Transverse colon (tissue), 4 donors: Measurements from ENCODE around the gene FAHD1. TPM values are rescaled to one million over a fixed set of nuclear protein-coding genes. Genes with fewer than 3 reads are reported as not detected.
A peak's percentile ranks its signal among the peaks of the same experiment; 100 is the strongest.

Experiments
- DNase-seq: peaks from one replicate; pipeline ENCODE4 v3.0.0-alpha.2; 2019
- H3K27ac ChIP-seq, 4 donors: fragments of 200-600 bp; sonication (generic); 2 replicates each; pipeline ENCODE4 v1.5.1; 2016 to 2018; ENCODE audit warnings: inconsistent platforms in 4 of 4
- H3K27me3 ChIP-seq: fragments of 200-600 bp; sonication (generic); 2 replicates; pipeline ENCODE4 v1.5.1; 2017; ENCODE audit warnings: inconsistent platforms
- H3K36me3 ChIP-seq, 4 donors: fragments of 200-600 bp; sonication (generic); 2 replicates each; pipeline ENCODE4 v1.5.1; 2017 to 2019; ENCODE audit warnings: inconsistent platforms in 4 of 4
- H3K4me1 ChIP-seq, 4 donors: fragments of 200-600 bp; sonication (generic); 2 replicates each; pipeline ENCODE4 v1.5.1; 2017 to 2020; ENCODE audit warnings: inconsistent platforms in 4 of 4
- H3K4me3 ChIP-seq, 4 donors: fragments of 200-600 bp; sonication (generic); 1 replicate in 1 of 4; 2 replicates in 3 of 4; pipeline versions ENCODE4 v1.5.1 to v1.6.1; 2017 to 2019; ENCODE audit warnings: inconsistent platforms in 4 of 4
- H3K9me3 ChIP-seq, 2 donors: fragments of 200-600 bp; sonication (generic); 2 replicates each; pipeline ENCODE4 v1.5.1; 2017 to 2019; ENCODE audit warnings: inconsistent platforms in 2 of 2
- EP300 ChIP-seq: sonication (generic); formaldehyde crosslinking; IDR thresholded peaks from one replicate; pipeline ENCODE4 v1.6.1; 2017; ENCODE audit warnings: antibody characterized with exemption, low read depth
- POLR2A ChIP-seq: fragments of 450-650 bp; IDR thresholded peaks from one replicate; pipeline ENCODE4 v1.6.1; 2016; ENCODE audit warnings: antibody characterized with exemption, mild to moderate bottlenecking, moderate library complexity
- POLR2AphosphoS5 ChIP-seq, 3 donors: sonication (generic); formaldehyde crosslinking; IDR thresholded peaks; one replicate each; pipeline ENCODE4 v1.6.1; 2016; ENCODE audit warnings: antibody characterized with exemption in 3 of 3
- WGBS, 2 donors: methylation state at CpG; one replicate each; pipeline ENCODE4 v1.1.5; 2018; ENCODE audit warnings: low coverage in 1 of 2; 5-methylcytosine and 5-hydroxymethylcytosine counted together
- in situ Hi-C, 4 donors: fragments of 200-750 bp; cut with MboI; loops; one replicate each; pipeline versions ENCODE4 v1.15.0 to v1.15.1; 2017; ENCODE audit warnings: low sequenced_read_pairs in 3 of 4, low pct_ligation_motif_present in 1 of 4, low pct_unique_long_range_greater_than_20kb in 1 of 4
- intact Hi-C: fragments of 100-400 bp; cut with DNase I; formaldehyde crosslinking; loops from one replicate; pipeline ENCODE4 v1.15.1; 2023; ENCODE audit warnings: low total_unique reads
- total RNA-seq, 4 donors: library from RNA; depleted of rRNA; stranded (reverse); fragments of >200 nt; gene quantifications; one replicate each; pipeline ENCODE4 v1.1.0, GENCODE V29; 2016
- TF ChIP-seq, protein P1 (sequence below), 5 experiments: fragments of 200-600 bp in 3 of 5; fragments of 450-650 bp in 2 of 5; sonication (generic) in 3 of 5; IDR thresholded peaks; 1 replicate in 2 of 5; 2 replicates in 3 of 5; pipeline ENCODE4 v1.5.1; 2016 to 2017; ENCODE audit warnings: antibody characterized with exemption in 5 of 5, inconsistent platforms in 3 of 5, mild to moderate bottlenecking in 2 of 5, moderate library complexity in 1 of 5

FAHD1 gene
- total RNA-seq, 4 donors from 2014 or later: 88.0 to 149 (median 104) TPM

DNA sequence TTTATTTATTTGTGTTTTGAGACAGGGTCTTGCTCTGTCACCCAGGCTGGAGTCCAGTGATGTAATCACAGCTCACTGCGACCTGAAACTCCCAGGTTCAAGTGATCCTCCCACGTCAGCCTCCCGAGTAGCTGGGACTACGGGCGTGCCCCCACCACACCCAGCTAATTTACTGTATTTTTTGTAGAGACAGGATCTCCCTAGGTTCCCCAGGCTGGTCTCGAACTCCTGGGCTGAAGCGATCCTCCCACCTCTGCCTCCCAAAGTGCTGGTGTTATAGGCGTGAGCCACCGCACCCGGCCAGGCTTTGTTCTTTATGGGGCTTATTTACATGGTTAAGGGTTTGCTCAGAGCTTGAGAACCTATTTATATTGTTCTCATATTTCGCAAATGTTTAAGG, 50.8 kb downstream of the FAHD1 start:
- H3K27me3 ChIP-seq: peaks cover 50% of the 10 kb centered on the region
- H3K4me3 ChIP-seq: no peak overlapping the region
- in situ Hi-C loops (no loop called here), intact Hi-C loops (no loop called here)
- 38 to 55% methylated on average over 4 to 11 of the region's 11 CpGs for WGBS, 2 donors
- TF ChIP-seq, protein P1, sequence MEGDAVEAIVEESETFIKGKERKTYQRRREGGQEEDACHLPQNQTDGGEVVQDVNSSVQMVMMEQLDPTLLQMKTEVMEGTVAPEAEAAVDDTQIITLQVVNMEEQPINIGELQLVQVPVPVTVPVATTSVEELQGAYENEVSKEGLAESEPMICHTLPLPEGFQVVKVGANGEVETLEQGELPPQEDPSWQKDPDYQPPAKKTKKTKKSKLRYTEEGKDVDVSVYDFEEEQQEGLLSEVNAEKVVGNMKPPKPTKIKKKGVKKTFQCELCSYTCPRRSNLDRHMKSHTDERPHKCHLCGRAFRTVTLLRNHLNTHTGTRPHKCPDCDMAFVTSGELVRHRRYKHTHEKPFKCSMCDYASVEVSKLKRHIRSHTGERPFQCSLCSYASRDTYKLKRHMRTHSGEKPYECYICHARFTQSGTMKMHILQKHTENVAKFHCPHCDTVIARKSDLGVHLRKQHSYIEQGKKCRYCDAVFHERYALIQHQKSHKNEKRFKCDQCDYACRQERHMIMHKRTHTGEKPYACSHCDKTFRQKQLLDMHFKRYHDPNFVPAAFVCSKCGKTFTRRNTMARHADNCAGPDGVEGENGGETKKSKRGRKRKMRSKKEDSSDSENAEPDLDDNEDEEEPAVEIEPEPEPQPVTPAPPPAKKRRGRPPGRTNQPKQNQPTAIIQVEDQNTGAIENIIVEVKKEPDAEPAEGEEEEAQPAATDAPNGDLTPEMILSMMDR (IDR thresholded peaks at IDR 0.05): no peak
- TF ChIP-seq POLR2AphosphoS5 (IDR thresholded peaks at IDR 0.05) (no peak), EP300 (no peak), POLR2A (no peak)
- no peaks in the 10 kb centered on the region for H3K9me3 ChIP-seq
- peaks cover 0 to 19% (median 9%) of the 10 kb centered on the region in 4 donors for H3K4me1 ChIP-seq
- H3K27ac ChIP-seq: peak overlapping the region in 3 of 4 donors; percentile 48 to 73 (median 51)
- peak; percentile 54 for DNase-seq
- no peaks in the 10 kb centered on the region for H3K36me3 ChIP-seq

DNA sequence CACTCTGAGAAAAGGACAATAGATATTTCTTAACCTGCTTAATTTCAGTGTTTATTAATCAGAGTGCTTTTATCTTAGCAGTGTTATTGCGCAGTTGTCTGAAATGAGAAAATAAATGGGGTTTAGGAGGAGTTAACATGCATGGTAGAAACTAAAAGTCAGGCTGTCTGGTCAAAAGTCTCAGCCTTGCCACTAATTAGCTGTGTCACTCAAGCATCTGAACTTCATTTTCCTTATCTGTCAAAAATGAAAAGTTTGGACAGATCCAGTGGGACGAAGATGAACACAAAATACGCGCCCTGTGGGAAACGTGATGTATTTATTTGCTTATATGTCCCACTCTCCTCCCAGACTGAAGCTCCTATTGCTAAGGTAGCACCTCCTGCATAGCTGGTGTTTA, 51.2 kb downstream of the FAHD1 start:
- 69 to 70% methylated on average over 5 of the region's 5 CpGs for WGBS, 2 donors

More for the DNA sequence above, 51.2 kb downstream of the FAHD1 start:
- TF ChIP-seq EP300 (no peak), POLR2AphosphoS5 (IDR thresholded peaks at IDR 0.05) (no peak)
- Histone ChIP-seq H3K9me3 (no peaks in the 10 kb centered on the region), H3K27me3 (peaks cover 52% of the 10 kb centered on the region), H3K4me1 (peaks cover 0 to 19% (median 9%) of the 10 kb centered on the region in 4 donors), H3K4me3 (no peak overlapping the region), H3K27ac (peak overlapping the region in 1 of 4 donors; percentile 51), H3K36me3 (no peaks in the 10 kb centered on the region)
- no peak for DNase-seq
- in situ Hi-C loops: no loop called here
- intact Hi-C loops: no loop called here

Other genes with a start within 250 kb of the FAHD1 start
- 10 to 100 TPM; 16.2 to 26.6 (median 22.0) TPM for gene IFT140, start 215.1 kb upstream of the FAHD1 start, total RNA-seq
- 10 to 100 TPM; 10.1 to 52.7 (median 16.2) TPM for gene CRAMP1, start 214.8 kb upstream of the FAHD1 start, total RNA-seq
- 10 to 100 TPM; 12.0 to 31.5 (median 25.1) TPM for gene JPT2, start 148.9 kb upstream of the FAHD1 start, total RNA-seq
- 100 to 1,000 TPM in 2 of 4 donors, 10 to 100 TPM in 2; 74.0 to 250 (median 138) TPM for gene MAPK8IP3, start 121.0 kb upstream of the FAHD1 start, total RNA-seq
- 100 to 1,000 TPM; 116 to 286 (median 132) TPM for gene NME3, start 55.7 kb upstream of the FAHD1 start, total RNA-seq
- 100 to 1,000 TPM in 1 of 4 donors, 10 to 100 TPM in 3; 23.6 to 173 (median 45.4) TPM for gene EME2, start 54.4 kb upstream of the FAHD1 start, total RNA-seq
- gene MRPS34, start 54.1 kb upstream of the FAHD1 start, total RNA-seq: 100 to 1,000 TPM; 102 to 253 (median 121) TPM
- 100 to 1,000 TPM; 101 to 289 (median 125) TPM for gene SPSB3, start 44.6 kb upstream of the FAHD1 start, total RNA-seq
- gene NUBP2, start 44.2 kb upstream of the FAHD1 start, total RNA-seq: 100 to 1,000 TPM in 1 of 4 donors, 10 to 100 TPM in 3; 15.3 to 165 (median 59.6) TPM
- gene IGFALS, start 33.5 kb upstream of the FAHD1 start, total RNA-seq: 10 to 100 TPM in 1 of 4 donors, under 1 TPM in 2, not detected in 1; 0.27 to 10.8 (median 0.48) TPM
- 100 to 1,000 TPM in 2 of 4 donors, 10 to 100 TPM in 2; 40.6 to 403 (median 121) TPM for gene HAGH, start 381 bp upstream of the FAHD1 start, total RNA-seq
- gene MEIOB, start 45.0 kb downstream of the FAHD1 start, total RNA-seq: not detected
- 1 to 10 TPM in 2 of 4 donors, under 1 TPM in 1, not detected in 1; 1.00 to 4.4 (median 1.1) TPM for gene HS3ST6, start 91.2 kb downstream of the FAHD1 start, total RNA-seq
- gene MSRB1, start 116.0 kb downstream of the FAHD1 start, total RNA-seq: 10 to 100 TPM; 13.9 to 56.5 (median 29.3) TPM
- under 1 TPM in 1 of 4 donors, not detected in 3; 0.55 TPM for gene RPL3L, start 127.5 kb downstream of the FAHD1 start, total RNA-seq
- 100 to 1,000 TPM; 137 to 496 (median 250) TPM for gene NDUFB10, start 132.3 kb downstream of the FAHD1 start, total RNA-seq
- gene RPS2, start 137.6 kb downstream of the FAHD1 start, total RNA-seq: 1,000 to 10,000 TPM in 3 of 4 donors, 100 to 1,000 TPM in 1; 896 to 2,085 (median 1,613) TPM
- not detected for gene RNF151, start 139.7 kb downstream of the FAHD1 start, total RNA-seq
- 10 to 100 TPM; 23.2 to 31.0 (median 28.2) TPM for gene TBL3, start 144.8 kb downstream of the FAHD1 start, total RNA-seq
- gene NOXO1, start 154.3 kb downstream of the FAHD1 start, total RNA-seq: 10 to 100 TPM in 3 of 4 donors, 1 to 10 TPM in 1; 4.2 to 29.8 (median 19.4) TPM
- 100 to 1,000 TPM in 1 of 4 donors, 10 to 100 TPM in 3; 29.9 to 117 (median 64.3) TPM for gene GFER, start 157.0 kb downstream of the FAHD1 start, total RNA-seq
- 1 to 10 TPM in 3 of 4 donors, not detected in 1; 2.7 to 4.8 (median 2.9) TPM for gene SYNGR3, start 162.8 kb downstream of the FAHD1 start, total RNA-seq
- gene ZNF598, start 182.6 kb downstream of the FAHD1 start, total RNA-seq: 100 to 1,000 TPM in 1 of 4 donors, 10 to 100 TPM in 3; 28.3 to 145 (median 42.0) TPM
- under 1 TPM in 1 of 4 donors, not detected in 3; 0.41 TPM for gene NPW, start 192.6 kb downstream of the FAHD1 start, total RNA-seq
- 10 to 100 TPM in 3 of 4 donors, 1 to 10 TPM in 1; 3.7 to 61.9 (median 29.8) TPM for gene NHERF2, start 199.7 kb downstream of the FAHD1 start, total RNA-seq
- gene NTHL1, start 220.6 kb downstream of the FAHD1 start, total RNA-seq: 10 to 100 TPM; 12.7 to 32.9 (median 23.2) TPM
- gene TSC2, start 220.8 kb downstream of the FAHD1 start, total RNA-seq: 100 to 1,000 TPM in 2 of 4 donors, 10 to 100 TPM in 2; 88.3 to 206 (median 127) TPM